Measurements from ENCODE around the gene SNTB2.

Gene SNTB2

GRCh38 chr16:69320740-69321073 lies 133.7 kb downstream of the SNTB2 start:
- DNase-seq = no peak

GRCh38 chr16:69321080-69321479 lies 134.1 kb downstream of the SNTB2 start:
- DNase-seq = no peak

- DNase-seq = no peak
These were observed 135.4 kb downstream of the SNTB2 start for GRCh38 chr16:69322343-69322742.

- no peak for DNase-seq
These were observed 136.5 kb downstream of the SNTB2 start for GRCh38 chr16:69323415-69323814.

- DNase-seq = no peak
These were observed 137.1 kb downstream of the SNTB2 start for GRCh38 chr16:69324013-69324531.

- DNase-seq = no peak
These were observed 137.8 kb downstream of the SNTB2 start for GRCh38 chr16:69324585-69325253.

GRCh38 chr16:69325784-69326171 lies 138.8 kb downstream of the SNTB2 start:
- no peak for DNase-seq

GRCh38 chr16:69326172-69326873 lies 139.4 kb downstream of the SNTB2 start:
- DNase-seq = no peak

GRCh38 chr16:69327585-69328310 lies 140.8 kb downstream of the SNTB2 start:
- DNase-seq = no peak

GRCh38 chr16:69328854-69329316 lies 141.9 kb downstream of the SNTB2 start:
- no peak for DNase-seq

GRCh38 chr16:69329369-69330285 lies 142.7 kb downstream of the SNTB2 start:
- no peak for DNase-seq

- DNase-seq = peak; percentile 94
These were observed 143.5 kb downstream of the SNTB2 start, which contains the start of gene PDF for GRCh38 chr16:69330286-69331109. Gene PDF, minus strand, starts transcription at chr16:69330588. Its CDS starts 18 bp downstream, at chr16:69330570.

- no peak for DNase-seq
These were observed 147.7 kb downstream of the SNTB2 start for GRCh38 chr16:69334696-69335095.

GRCh38 chr16:69338557-69339288 lies 151.8 kb downstream of the SNTB2 start:
- DNase-seq = no peak

- DNase-seq = peak; percentile 99
These were observed 152.5 kb downstream of the SNTB2 start, which contains the start of the genes COG8 and NIP7 for GRCh38 chr16:69339289-69340094. Gene COG8, minus strand, starts transcription at chr16:69339564. Its CDS starts 12 bp downstream, at chr16:69339552. Gene NIP7, plus strand, starts transcription at chr16:69339772. Its CDS starts 58 bp downstream, at chr16:69339830.

- DNase-seq = no peak
These were observed 153.2 kb downstream of the SNTB2 start for GRCh38 chr16:69340095-69340644.

GRCh38 chr16:69344171-69344570 lies 157.2 kb downstream of the SNTB2 start:
- DNase-seq = no peak

GRCh38 chr16:69345923-69346322 lies 159.0 kb downstream of the SNTB2 start:
- DNase-seq = no peak

GRCh38 chr16:69346683-69347082 lies 159.7 kb downstream of the SNTB2 start:
- no peak for DNase-seq

All from fibroblast of skin of scalp (primary cell).